HG02981 (cell line): Measurements from ENCODE around the gene SRPX2.
"Not testable (repeated sequence)": the region's sequence is repeated elsewhere in the genome, so short reads cannot be mapped to it uniquely, and the experiment has no call there.

Experiments
- ATAC-seq: cut with Tn5 transposase; IDR thresholded peaks from one replicate; pipeline ENCODE4 v1.9.1; 2021; ENCODE audit warnings: mild to moderate bottlenecking, moderate library complexity; ENCODE audit not compliant: unreplicated experiment

SRPX2 gene

DNA sequence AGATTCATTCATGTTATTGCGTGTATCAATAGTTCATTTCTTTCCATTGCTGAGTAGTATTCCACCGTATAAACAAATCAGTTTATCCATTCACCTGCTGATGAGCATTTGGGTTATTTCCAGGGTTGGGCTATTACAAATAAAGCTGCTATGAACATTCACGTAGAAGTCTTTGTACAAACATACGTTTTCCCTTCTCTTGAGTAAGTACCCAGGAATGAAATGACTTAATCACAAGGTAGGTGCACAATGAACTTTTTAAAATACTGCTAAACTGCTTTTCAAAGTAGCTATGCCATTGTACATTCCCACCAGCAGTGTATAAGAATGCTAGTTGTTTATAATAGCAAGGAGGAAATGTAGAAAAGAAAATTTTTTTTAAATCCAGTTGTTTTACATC is 52.0 kb downstream of the SRPX2 start:
- no peak for ATAC-seq

DNA sequence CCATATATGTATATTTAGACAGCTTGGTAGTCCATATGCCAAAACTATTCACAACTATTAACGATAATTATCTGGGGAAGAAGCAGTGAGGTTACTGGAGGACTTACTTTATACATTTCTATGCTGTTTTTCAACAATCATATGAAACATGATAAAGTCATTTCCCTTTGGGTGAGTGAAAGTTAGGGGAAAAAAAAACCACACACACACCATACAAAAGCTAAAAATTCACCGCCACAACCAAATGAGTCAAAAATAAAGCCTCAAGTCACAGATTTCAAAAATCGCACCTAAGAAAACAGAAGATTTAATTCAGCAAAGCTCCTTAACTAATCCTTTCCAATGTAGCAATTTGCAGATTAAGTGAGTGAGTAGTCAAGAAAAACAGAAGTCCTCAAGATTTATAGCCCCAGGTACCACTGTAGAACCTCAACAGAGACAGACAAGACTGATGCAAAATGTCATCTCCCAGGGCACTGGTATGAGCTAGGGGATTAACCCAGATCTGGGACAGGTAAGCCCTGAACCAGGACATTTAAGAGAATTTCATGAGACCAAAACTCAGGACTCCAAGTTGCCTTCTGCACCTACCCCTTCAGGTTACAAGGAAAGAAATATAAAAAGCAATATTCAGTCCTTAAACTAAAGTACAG is 52.8 kb downstream of the SRPX2 start:
- ATAC-seq, result no peak

DNA sequence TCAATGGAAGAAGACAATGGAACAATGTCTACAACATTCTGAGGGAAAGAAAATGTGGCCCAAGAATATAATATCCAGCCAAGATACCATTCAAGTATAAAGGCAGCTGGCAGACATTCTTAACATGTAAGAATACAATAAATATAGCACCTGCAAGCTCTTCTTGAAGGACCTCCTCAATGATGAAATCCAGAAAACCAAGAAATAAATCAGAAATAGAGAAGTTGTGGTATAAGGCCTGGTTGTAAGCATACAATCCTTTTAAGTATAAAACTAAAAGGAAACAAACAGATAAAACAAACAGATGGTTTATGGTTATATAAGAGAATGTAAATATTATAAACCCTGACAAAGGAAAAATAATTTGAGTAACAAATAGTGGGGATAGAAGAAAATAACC is 54.6 kb downstream of the SRPX2 start:
- ATAC-seq, result no peak

GRCh38 chrX:100700809-100701208 is 56.8 kb downstream of the SRPX2 start:
- ATAC-seq, result no peak

GRCh38 chrX:100704581-100705203 is 60.7 kb downstream of the SRPX2 start:
- no peak for ATAC-seq

GRCh38 chrX:100710816-100711215 is 66.8 kb downstream of the SRPX2 start:
- no peak for ATAC-seq

DNA sequence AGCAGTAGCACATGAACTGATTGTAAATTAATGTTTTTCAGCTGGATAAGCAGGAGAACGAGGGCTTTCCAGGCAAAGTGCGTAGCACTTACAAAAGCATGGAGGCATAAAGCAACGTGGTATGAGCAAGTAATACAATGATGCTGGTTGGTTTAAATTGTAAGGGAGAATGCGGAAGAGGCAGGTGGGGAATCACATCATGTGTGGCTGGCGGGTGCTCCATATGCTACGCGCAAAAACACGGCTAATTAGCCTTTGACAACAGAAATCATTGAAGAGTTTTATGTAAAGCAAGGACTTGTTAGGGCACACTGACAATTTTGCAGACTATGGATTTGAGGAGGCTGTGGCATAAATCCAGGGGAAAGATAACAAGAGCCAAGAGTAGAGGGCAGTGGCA is 73.4 kb downstream of the SRPX2 start:
- ATAC-seq, result no peak

GRCh38 chrX:100719139-100719538 is 75.1 kb downstream of the SRPX2 start:
- no peak for ATAC-seq

DNA sequence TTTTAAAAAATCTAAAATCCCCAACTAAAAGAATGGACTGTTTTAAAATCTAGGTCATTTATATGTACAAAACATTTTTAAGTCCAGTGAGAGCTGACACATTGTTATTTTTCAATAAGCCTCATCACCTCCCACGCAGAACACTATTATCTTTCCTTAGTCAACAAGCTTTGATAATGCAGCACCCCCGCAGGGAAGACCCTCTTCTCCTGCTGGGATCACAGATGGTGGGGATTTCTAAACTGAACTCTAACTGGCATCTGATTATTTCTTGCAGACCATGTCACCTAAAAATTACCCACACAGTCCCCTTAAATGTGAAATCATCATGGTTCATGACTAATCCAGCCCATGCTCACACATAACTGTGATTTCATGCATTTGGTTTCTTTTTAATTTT is 76.3 kb downstream of the SRPX2 start:
- ATAC-seq, result no peak

GRCh38 chrX:100721328-100721727 is 77.3 kb downstream of the SRPX2 start:
- no peak for ATAC-seq

GRCh38 chrX:100724006-100724405 is 80.0 kb downstream of the SRPX2 start:
- not testable (repeated sequence) for ATAC-seq
